ENCODE measurements around the gene OR52M1. TPM values are rescaled to one million over a fixed set of nuclear protein-coding genes. Genes with fewer than 3 reads are reported as not detected.

OR52M1 gene
- total and polyA plus RNA-seq, 2 of the 13 experiments (the other 11 are each of a cell fraction or from before 2014, with no cell fraction given), result not detected

DNA sequence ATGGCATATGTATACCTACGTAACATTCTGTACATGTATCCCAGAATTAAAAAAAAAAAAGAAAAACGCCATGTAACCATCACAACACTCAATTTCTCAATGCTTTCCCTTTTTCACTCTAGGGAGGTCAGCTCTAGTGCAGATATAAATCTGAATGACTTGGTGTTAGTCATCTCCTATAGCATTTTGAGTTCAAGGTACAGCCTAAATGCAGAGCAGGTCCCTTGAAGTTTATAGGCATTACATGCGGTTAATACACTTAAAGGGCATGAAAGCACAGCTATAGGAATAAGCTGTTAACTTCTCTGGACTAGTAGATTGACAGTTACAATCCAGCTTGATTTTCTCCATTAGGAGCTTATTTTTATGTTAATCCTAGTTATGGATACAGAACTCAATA is 20.4 kb downstream of the OR52M1 start:
- Histone ChIP-seq H3K36me3 (replicated peaks in 1 of 2; ENCODE audit: control insufficient read depth in 1 of 2, insufficient read depth in 2 of 2, low read length in 2 of 2) (no peaks in the 10 kb centered on the region), H3K4me2 (ENCODE audit: low read depth, low read length) (no peak overlapping the region), H4K20me1 (ENCODE audit: insufficient read depth, low read length) (no peaks in the 10 kb centered on the region), H3K4me3 (replicated peaks in 1 of 3; ENCODE audit: insufficient read depth in 1 of 3, low read depth in 2 of 3, low read length in 3 of 3) (no peak overlapping the region), H3K9ac (ENCODE audit: insufficient read depth, low read depth, low read length) (no peak overlapping the region), H2AFZ (ENCODE audit: low read length) (no peak overlapping the region), H3K27ac (ENCODE audit: extremely low read length, insufficient read depth, low read length) (no peak overlapping the region), H3K79me2 (ENCODE audit: insufficient read depth, low read length) (no peaks in the 10 kb centered on the region), H3K4me1 (ENCODE audit: insufficient read depth, low read length) (no peaks in the 10 kb centered on the region), H3K9me3 (ENCODE audit: low read length) (no peaks in the 10 kb centered on the region), H3K27me3 (ENCODE audit: control insufficient read depth in 1 of 2, insufficient read depth in 2 of 2, low read length in 2 of 2) (peaks cover 0 to 28% of the 10 kb centered on the region in 2 experiments; a peak in 3 of 5 replicates)
- DNase-seq (ENCODE audit: low spot score) (no peak), FAIRE-seq (no peak), ATAC-seq (no peak)
- 27% methylated on average over 3 of the region's 3 CpGs for WGBS (ENCODE audit: low lambda C conversion rate)
- CTCF ChIA-PET (ENCODE audit: low intra/inter-chr PET ratio, low total read pairs), result no interaction called here
- POLR2A ChIA-PET, result no interaction called here
- in situ Hi-C loops (cut with HindIII; ENCODE audit: extremely low pct_ligation_motif_present, low pct_unique_long_range_greater_than_20kb), result no loop called here
- no TSS peak for BruUV-seq (replicated peaks)
- intact Hi-C loops (cut with micrococcal nuclease; ENCODE audit: unreplicated experiment), result no loop called here
- TF ChIP-seq TGIF2 (CRISPR knock-in tag; IDR thresholded peaks at IDR 0.05), result no peak
- no peak for TF ChIP-seq ZNF10 (CRISPR knock-in tag; IDR thresholded peaks at IDR 0.05; ENCODE audit: borderline replicate concordance, low read depth)
- no peak for TF ChIP-seq ZNF530 (CRISPR knock-in tag; IDR thresholded peaks at IDR 0.05; ENCODE audit: low read depth)
- TF ChIP-seq ZNF234 (CRISPR knock-in tag; conservative IDR thresholded peaks at IDR 0.05), result no peak
- no peak for TF ChIP-seq ZNF432 (CRISPR knock-in tag; IDR thresholded peaks at IDR 0.05; ENCODE audit: borderline replicate concordance)
- TF ChIP-seq ZNF282 (IDR thresholded peaks at IDR 0.05; ENCODE audit: partially characterized antibody), result no peak
- no peak for TF ChIP-seq ZFP82 (CRISPR knock-in tag; IDR thresholded peaks at IDR 0.05; ENCODE audit: borderline replicate concordance)
- no peak for TF ChIP-seq TP53 (CRISPR knock-in tag; conservative IDR thresholded peaks at IDR 0.05)
- no peak for TF ChIP-seq PRMT3 (CRISPR knock-in tag; IDR thresholded peaks at IDR 0.05; ENCODE audit: borderline replicate concordance, low read depth)
- no peak for TF ChIP-seq ONECUT2 (CRISPR knock-in tag; IDR thresholded peaks at IDR 0.05)
- TF ChIP-seq, protein P1, sequence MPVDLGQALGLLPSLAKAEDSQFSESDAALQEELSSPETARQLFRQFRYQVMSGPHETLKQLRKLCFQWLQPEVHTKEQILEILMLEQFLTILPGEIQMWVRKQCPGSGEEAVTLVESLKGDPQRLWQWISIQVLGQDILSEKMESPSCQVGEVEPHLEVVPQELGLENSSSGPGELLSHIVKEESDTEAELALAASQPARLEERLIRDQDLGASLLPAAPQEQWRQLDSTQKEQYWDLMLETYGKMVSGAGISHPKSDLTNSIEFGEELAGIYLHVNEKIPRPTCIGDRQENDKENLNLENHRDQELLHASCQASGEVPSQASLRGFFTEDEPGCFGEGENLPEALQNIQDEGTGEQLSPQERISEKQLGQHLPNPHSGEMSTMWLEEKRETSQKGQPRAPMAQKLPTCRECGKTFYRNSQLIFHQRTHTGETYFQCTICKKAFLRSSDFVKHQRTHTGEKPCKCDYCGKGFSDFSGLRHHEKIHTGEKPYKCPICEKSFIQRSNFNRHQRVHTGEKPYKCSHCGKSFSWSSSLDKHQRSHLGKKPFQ (CRISPR knock-in tag; IDR thresholded peaks at IDR 0.05; ENCODE audit: insufficient replicate concordance), result no peak
- no peak for TF ChIP-seq ZNF670 (CRISPR knock-in tag; IDR thresholded peaks at IDR 0.05; ENCODE audit: borderline replicate concordance)
- no peak for TF ChIP-seq ZBTB20 (CRISPR knock-in tag; IDR thresholded peaks at IDR 0.05; ENCODE audit: borderline replicate concordance, low read depth)
- TF ChIP-seq, protein P2, sequence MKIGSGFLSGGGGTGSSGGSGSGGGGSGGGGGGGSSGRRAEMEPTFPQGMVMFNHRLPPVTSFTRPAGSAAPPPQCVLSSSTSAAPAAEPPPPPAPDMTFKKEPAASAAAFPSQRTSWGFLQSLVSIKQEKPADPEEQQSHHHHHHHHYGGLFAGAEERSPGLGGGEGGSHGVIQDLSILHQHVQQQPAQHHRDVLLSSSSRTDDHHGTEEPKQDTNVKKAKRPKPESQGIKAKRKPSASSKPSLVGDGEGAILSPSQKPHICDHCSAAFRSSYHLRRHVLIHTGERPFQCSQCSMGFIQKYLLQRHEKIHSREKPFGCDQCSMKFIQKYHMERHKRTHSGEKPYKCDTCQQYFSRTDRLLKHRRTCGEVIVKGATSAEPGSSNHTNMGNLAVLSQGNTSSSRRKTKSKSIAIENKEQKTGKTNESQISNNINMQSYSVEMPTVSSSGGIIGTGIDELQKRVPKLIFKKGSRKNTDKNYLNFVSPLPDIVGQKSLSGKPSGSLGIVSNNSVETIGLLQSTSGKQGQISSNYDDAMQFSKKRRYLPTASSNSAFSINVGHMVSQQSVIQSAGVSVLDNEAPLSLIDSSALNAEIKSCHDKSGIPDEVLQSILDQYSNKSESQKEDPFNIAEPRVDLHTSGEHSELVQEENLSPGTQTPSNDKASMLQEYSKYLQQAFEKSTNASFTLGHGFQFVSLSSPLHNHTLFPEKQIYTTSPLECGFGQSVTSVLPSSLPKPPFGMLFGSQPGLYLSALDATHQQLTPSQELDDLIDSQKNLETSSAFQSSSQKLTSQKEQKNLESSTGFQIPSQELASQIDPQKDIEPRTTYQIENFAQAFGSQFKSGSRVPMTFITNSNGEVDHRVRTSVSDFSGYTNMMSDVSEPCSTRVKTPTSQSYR (CRISPR knock-in tag; IDR thresholded peaks at IDR 0.05; ENCODE audit: borderline replicate concordance), result no peak
- TF ChIP-seq CC2D1A (CRISPR knock-in tag; IDR thresholded peaks at IDR 0.05), result no peak
- TF ChIP-seq, protein P3, sequence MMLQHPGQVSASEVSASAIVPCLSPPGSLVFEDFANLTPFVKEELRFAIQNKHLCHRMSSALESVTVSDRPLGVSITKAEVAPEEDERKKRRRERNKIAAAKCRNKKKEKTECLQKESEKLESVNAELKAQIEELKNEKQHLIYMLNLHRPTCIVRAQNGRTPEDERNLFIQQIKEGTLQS (CRISPR knock-in tag; IDR thresholded peaks at IDR 0.05), result no peak
- TF ChIP-seq MYNN (CRISPR knock-in tag; IDR thresholded peaks at IDR 0.05; ENCODE audit: low read depth), result no peak
- no peak for TF ChIP-seq HDAC2 (CRISPR knock-in tag; IDR thresholded peaks at IDR 0.05)

Measured in HepG2 (cell line).